Measurements from ENCODE around the gene MYO1D.

- TF ChIP-seq CTCF (IDR thresholded peaks at IDR 0.05) (no peak), EP300 (IDR thresholded peaks at IDR 0.05) (no peak), POLR2AphosphoS5 (IDR thresholded peaks at IDR 0.05) (no peak), POLR2A (IDR thresholded peaks at IDR 0.05) (no peak)
Measured at GRCh38 chr17:32584792-32585191, 292.1 kb downstream of the MYO1D start.
